Measurements from ENCODE around the gene CCDC80.

GRCh38 chr3:112557976-112558375 lies 83.0 kb downstream of the CCDC80 start:
- TF ChIP-seq CTCF (IDR thresholded peaks at IDR 0.05) (no peak), POLR2A (IDR thresholded peaks at IDR 0.05) (no peak)

Data from lower leg skin (tissue), 3 donors.